ENCODE results near the gene GCSH.

GCSH gene

DNA sequence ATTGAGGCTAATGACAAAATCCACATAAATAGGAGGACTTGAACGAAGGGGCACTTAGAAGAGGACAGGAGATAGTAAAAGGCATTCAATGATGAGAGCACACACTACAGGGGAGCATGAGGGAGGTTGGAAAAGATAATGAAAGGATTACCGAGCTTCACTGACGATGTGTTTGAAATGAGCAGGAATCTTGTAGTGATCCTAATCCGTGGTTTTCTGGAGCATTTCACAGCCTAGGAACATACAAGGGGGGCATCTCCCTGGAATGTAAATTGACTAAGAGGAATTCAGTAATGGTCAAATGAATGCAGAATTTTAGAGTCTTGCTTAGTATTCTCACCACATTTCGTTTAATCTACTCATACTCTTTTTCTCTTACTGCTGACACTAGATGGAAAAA lies 55.4 kb downstream of the GCSH start:
- DNase-seq: no peak

DNA sequence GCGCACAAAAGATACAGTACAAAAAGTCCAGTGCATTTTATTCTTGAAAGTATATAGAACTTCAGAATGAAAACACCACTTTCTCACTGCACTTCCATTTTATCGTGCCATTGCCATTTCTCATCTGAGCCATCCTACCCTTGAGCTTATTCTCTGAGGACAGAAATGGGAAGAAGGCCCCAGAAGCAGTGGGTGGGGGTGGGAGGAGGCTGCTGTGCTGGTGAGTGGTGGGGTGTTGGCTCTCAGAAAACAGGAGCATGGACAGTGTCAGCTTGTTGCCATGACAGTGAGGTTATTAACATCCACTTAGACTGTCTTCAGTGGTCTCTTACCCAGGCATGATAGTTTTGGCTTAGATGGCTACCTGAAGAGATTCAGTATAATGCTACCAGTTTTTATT lies 56.1 kb downstream of the GCSH start:
- DNase-seq: no peak

DNA sequence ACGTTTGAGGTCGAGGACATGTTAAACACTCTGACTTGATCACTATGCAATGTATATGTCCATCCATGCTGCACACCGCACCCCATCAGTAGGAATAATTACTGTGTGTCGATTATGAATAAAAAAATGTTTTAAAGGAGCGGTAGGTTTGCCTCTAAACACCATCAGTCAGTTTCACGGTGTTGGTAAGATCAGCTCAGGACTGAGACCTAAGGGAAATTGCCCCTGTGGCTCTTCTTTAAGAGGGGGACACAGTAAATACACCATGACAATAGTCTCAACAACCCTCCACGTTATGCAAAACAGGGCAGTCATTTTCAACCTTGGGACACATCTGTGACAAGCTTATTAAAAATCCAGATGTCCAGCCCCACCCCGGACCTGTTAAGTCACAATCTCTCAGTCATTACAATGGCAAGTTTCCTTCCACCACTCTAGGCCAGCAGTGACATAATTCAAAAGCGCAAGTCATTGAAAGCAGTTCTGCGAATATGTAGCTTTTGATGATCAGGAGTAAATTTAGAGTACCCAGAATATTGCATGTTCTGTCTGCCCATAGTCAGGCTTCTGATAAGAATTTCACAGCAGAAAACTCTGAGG lies 59.3 kb downstream of the GCSH start:
- peak; percentile 15 for DNase-seq

GRCh38 chr16:81035975-81036750 lies 60.0 kb downstream of the GCSH start:
- DNase-seq: peak; percentile 43

DNA sequence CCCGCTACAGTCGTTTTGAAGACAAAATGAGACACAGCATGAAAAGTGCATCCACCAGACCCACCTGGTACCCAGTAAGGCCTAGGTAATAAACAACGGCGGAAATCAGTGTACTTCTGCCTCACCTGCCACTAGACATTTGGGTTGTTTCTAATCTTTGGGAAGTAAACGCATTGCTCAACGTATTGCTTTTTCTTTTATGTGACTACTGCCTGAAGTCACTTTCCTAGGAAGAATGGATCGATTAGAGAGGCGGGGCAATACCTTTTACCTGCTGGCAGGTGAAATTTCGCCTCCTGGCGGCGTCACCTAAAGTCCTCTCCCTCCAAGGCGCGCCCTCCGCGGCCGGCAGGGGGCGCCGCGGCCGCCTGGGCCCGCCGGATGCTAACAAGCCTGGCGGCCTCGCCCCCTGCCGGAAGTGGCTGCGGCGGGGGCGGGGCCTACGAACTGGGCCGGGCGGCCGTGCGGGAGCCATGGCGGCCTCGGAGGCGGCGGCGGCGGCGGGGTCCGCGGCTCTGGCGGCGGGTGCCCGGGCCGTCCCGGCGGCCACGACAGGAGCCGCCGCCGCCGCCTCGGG lies 60.7 kb downstream of the GCSH start, which contains the start of gene ATMIN:
Gene ATMIN, plus strand, starts transcription at position 445 of the 577 bp plus-strand sequence. Its CDS starts 29 bp downstream, at position 474.
- DNase-seq: peak; percentile 93
